ENCODE data around the gene PKDREJ. TPM values are rescaled to one million over a fixed set of nuclear protein-coding genes. Genes with fewer than 3 reads are reported as not detected.

PKDREJ gene
- total RNA-seq, 2 donors from 2014 or later: 0.68 TPM; not detected in 1

DNA sequence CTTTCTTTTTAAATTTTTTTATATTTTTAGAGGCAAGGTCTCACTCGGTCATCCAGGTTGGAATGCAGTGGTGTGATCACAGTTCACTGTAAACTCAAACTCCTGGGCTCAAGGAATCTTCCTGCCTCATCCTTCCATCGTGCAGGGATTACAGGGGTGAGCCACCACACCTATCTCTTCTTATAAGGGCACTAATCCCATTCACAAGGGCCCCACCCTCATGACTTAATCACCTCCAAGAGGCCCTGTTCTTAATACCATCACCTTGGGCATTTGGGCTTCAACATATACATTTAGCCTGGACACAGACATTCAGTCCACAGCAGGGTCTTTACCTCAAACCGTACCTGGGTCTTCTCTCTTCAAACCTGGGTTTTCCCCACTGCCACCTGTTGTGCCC lies 29.0 kb upstream of the PKDREJ start:
- Histone ChIP-seq H3K36me3 (peaks cover 0 to 8% of the 10 kb centered on the region in 2 donors), H3K27ac (no peak overlapping the region), H3K4me1 (replicated peaks) (no peaks in the 10 kb centered on the region), H3K4me3 (no peak overlapping the region), H3K9me3 (no peaks in the 10 kb centered on the region), H3K27me3 (replicated peaks; ENCODE audit: insufficient read depth) (no peaks in the 10 kb centered on the region)
- intact Hi-C loops (cut with DNase I): no loop called here
- no peak for DNase-seq (ENCODE audit: low spot score)
- WGBS: 97% methylated on average over 3 of the region's 3 CpGs
- TF ChIP-seq, protein P1, sequence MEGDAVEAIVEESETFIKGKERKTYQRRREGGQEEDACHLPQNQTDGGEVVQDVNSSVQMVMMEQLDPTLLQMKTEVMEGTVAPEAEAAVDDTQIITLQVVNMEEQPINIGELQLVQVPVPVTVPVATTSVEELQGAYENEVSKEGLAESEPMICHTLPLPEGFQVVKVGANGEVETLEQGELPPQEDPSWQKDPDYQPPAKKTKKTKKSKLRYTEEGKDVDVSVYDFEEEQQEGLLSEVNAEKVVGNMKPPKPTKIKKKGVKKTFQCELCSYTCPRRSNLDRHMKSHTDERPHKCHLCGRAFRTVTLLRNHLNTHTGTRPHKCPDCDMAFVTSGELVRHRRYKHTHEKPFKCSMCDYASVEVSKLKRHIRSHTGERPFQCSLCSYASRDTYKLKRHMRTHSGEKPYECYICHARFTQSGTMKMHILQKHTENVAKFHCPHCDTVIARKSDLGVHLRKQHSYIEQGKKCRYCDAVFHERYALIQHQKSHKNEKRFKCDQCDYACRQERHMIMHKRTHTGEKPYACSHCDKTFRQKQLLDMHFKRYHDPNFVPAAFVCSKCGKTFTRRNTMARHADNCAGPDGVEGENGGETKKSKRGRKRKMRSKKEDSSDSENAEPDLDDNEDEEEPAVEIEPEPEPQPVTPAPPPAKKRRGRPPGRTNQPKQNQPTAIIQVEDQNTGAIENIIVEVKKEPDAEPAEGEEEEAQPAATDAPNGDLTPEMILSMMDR (IDR thresholded peaks at IDR 0.05): no peak
- TF ChIP-seq POLR2A (IDR thresholded peaks at IDR 0.05): no peak
- TF ChIP-seq POLR2AphosphoS5 (IDR thresholded peaks at IDR 0.05): no peak

DNA sequence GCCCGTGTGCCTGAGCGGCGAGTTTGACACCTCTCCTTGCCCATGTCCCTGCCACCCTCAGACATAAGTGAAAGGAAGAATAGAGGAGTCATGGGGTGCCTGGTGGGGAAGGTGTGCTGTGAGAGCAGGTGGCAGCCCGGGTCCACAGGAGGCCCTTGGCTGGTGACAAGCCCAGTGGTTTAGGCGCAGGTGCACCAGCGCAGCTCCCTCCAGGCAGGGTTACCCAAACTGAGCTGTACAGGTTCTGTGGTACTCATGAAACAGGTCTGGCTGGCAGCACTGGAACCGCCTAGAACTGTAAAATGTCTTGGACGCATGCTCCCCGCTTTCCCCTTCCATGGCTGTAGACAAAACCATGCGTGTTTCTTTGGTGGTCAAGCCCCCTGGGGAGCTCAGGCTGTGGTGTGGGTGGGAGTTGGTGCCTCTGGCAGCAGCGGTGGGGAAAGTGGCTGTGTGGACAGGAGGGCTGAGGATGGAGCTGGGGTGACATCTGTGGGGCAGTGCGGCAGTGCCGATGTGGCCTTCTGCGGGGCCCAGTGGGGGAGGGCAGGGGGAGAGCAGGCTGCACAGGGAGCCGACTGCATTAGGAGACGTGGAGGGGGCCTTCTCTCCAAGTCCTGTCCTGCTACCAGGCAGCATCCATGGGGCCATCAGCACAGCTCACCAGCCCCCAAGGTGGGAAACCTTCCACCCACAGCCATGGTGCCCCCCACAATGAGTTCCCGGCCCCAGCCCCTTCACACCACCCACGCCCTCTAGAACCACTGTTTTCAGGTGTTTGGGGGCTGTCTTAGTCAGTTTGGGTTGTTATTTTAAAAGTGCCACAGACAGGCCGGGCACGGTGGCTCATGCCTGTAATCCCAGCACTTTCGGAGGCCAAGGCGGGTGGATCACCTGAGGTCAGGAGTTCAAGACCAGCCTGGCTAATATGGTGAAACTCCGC lies 28.0 kb upstream of the PKDREJ start:
- Histone ChIP-seq H3K27ac (no peak overlapping the region), H3K36me3 (peaks cover 0 to 8% of the 10 kb centered on the region in 2 donors), H3K9me3 (no peaks in the 10 kb centered on the region), H3K4me3 (no peak overlapping the region), H3K4me1 (replicated peaks) (no peaks in the 10 kb centered on the region), H3K27me3 (replicated peaks; ENCODE audit: insufficient read depth) (no peaks in the 10 kb centered on the region)
- TF ChIP-seq POLR2A (IDR thresholded peaks at IDR 0.05) (no peak), POLR2AphosphoS5 (IDR thresholded peaks at IDR 0.05) (no peak)
- TF ChIP-seq, protein P1 (IDR thresholded peaks at IDR 0.05): no peak
- intact Hi-C loops (cut with DNase I): no loop called here
- WGBS: 96% methylated on average over 23 of the region's 23 CpGs
- no peak for DNase-seq (ENCODE audit: low spot score)

DNA sequence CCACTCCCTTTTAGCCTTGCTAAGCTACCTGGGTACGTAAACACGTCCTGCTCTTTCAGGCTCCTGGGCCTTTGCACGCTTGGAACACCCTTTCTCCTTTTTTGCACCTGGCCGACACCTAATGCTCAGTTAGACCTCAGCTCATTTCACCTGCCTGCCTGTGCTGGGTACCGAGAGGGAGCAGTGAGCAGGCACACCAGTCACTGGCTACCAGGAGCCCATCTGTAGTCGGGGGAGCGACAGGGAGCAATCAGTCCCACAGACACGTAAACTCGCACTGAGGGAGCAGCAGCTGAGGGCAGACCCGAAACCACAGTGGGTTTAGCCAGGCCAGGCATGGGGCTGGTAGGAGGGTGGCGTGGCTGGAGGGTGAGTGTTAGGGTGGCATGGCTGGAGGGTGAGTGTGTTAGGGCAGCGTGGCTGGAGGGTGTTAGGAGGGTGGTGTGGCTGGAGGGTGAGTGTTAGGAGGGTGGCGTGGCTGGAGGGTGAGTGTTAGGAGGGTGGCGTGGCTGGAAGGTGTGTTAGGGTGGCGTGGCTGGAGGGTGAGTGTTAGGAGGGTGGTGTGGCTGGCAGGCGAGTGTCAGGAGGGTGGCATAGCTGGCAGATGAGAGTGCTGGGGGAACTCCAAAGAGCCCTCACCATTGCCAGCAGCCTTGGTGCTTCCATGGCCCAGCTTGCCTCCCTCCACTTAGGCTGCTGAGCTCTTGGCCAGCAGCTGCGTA lies 27.1 kb upstream of the PKDREJ start:
- Histone ChIP-seq H3K27me3 (replicated peaks; ENCODE audit: insufficient read depth) (no peaks in the 10 kb centered on the region), H3K27ac (no peak overlapping the region), H3K36me3 (peaks cover 0 to 8% of the 10 kb centered on the region in 2 donors), H3K4me3 (no peak overlapping the region), H3K9me3 (no peaks in the 10 kb centered on the region), H3K4me1 (replicated peaks) (no peaks in the 10 kb centered on the region)
- DNase-seq (ENCODE audit: low spot score): no peak
- WGBS: 96% methylated on average over 17 of the region's 17 CpGs
- intact Hi-C loops (cut with DNase I): no loop called here
- TF ChIP-seq, protein P1 (IDR thresholded peaks at IDR 0.05): no peak
- TF ChIP-seq POLR2A (IDR thresholded peaks at IDR 0.05) (no peak), POLR2AphosphoS5 (IDR thresholded peaks at IDR 0.05) (no peak)

DNA sequence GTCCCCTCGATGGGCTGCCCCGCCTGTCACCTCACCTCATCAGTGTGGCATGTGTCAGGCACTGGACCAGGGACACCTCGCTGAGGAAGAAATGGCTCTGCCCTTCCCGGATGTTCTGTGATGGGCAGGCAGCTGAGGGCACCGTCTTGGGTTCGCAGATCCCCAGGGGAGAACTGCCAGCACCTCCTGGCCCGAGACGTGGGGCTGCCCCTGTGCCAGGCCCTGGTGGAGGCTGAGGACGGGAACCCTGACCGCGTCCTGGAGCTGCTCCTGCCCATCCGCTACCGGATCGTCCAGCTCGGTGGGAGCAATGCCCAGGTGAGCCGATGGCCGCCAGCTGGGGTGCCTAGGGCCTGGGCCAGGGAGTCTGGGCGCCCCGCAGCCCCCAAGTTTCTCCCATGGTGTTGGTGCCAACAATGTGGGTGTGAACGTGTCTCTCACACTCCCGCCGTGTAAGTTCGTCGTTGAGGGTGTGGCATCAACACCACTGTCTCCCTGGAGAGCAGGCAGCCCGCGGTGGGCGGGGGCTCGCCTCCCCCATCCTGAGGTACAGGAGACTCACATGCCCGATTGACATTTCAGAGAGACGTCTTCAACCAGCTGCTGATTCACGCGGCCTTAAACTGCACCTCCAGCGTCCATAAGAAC lies 26.2 kb upstream of the PKDREJ start:
- Histone ChIP-seq H3K4me3 (no peak overlapping the region), H3K4me1 (replicated peaks) (no peaks in the 10 kb centered on the region), H3K9me3 (no peaks in the 10 kb centered on the region), H3K27ac (no peak overlapping the region), H3K36me3 (peaks cover 0 to 13% of the 10 kb centered on the region in 2 donors), H3K27me3 (replicated peaks; ENCODE audit: insufficient read depth) (no peaks in the 10 kb centered on the region)
- DNase-seq (ENCODE audit: low spot score): no peak
- no peak for TF ChIP-seq POLR2AphosphoS5 (IDR thresholded peaks at IDR 0.05)
- TF ChIP-seq, protein P1 (IDR thresholded peaks at IDR 0.05): no peak
- no peak for TF ChIP-seq POLR2A (IDR thresholded peaks at IDR 0.05)
- intact Hi-C loops (cut with DNase I): no loop called here
- 86% methylated on average over 33 of the region's 33 CpGs for WGBS

Measured in prostate gland (tissue), 2 donors.